GM12873 (cell line): Measurements from ENCODE around the gene SERPINB2.

ENCODE experiments used
- CTCF ChIP-seq: IDR thresholded peaks from 2 replicates; pipeline ENCODE4 v1.5.1; 2012; ENCODE audit warnings: low read depth, mild to moderate bottlenecking, moderate library complexity, low read length, control low read depth; ENCODE audit not compliant: insufficient read depth; ENCODE audit errors: missing control alignments

The SERPINB2 gene

DNA sequence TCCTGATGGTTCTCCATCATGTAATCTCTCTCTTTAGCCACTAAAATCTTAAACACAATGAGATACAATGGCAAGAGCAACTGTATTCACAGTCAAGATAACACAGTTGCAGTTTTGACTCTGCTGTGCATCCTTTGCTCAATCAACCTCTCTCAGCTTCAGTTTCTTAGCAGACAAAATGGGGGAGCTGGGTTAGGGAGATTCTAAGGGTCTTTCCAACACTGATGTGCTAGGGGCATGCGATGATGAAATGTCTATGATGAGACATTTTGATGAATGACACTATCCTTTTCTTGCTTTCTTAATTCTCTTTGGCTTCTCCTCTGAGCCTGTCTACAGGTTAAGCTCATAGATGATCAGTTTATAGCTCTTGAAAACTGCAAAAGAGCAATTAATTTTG lies 21.4 kb downstream of the SERPINB2 start:
- no peak for TF ChIP-seq CTCF

GRCh38 chr18:63909870-63910269 lies 22.4 kb downstream of the SERPINB2 start:
- no peak for TF ChIP-seq CTCF

- no peak for TF ChIP-seq CTCF
Observed at GRCh38 chr18:63917817-63918216, 30.3 kb downstream of the SERPINB2 start.

DNA sequence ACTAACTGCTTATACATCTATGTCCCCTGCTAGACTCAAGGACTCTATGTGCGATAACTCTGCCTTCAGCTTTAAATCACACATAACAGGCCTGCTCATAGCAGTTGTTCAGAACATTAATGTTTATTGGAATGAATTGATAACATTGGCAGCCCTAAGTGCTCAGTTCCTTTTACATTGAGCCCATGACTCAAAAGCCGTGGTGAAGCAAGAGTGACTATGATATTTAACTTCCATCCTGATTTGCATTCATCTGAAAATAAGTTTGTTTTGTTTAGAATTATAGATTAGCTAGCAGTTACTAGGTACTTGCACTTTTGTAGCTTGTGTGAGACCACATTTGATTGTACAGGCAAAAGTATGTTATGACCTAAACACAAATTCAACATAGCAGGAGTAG lies 34.5 kb downstream of the SERPINB2 start:
- TF ChIP-seq CTCF = no peak

DNA sequence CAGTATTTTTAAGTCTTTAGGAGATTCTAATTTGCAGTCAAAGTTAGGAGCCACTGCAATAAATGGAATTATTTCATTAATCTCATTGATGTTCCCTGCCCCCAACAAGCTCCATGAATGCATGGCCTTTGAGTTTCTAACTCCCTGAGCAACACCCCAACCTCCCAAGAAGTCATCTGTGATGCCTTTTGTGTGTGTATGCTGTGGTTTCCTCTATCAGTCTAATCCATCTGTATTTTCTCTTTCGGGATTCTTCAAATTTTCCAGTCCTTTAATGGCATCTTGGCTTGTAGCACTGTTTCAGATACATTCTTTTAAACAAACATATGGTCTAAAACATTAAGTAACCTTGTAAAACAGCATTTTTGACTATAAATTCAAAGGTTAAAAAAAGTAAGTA lies 37.0 kb downstream of the SERPINB2 start:
- TF ChIP-seq CTCF = no peak

GRCh38 chr18:63928331-63928730 lies 40.8 kb downstream of the SERPINB2 start:
- no peak for TF ChIP-seq CTCF

- no peak for TF ChIP-seq CTCF
Observed at GRCh38 chr18:63930773-63931354, 43.4 kb downstream of the SERPINB2 start.
